NCI-H2171 treated with DMSO at 0.1 percent for 48 hours (cell line): Measurements from ENCODE around the gene PDE7B.

Source experiments
- DNase-seq: peaks from one replicate; lab custom pipeline; 2025; lab: John Stamatoyannopoulos, UW

PDE7B gene

DNA sequence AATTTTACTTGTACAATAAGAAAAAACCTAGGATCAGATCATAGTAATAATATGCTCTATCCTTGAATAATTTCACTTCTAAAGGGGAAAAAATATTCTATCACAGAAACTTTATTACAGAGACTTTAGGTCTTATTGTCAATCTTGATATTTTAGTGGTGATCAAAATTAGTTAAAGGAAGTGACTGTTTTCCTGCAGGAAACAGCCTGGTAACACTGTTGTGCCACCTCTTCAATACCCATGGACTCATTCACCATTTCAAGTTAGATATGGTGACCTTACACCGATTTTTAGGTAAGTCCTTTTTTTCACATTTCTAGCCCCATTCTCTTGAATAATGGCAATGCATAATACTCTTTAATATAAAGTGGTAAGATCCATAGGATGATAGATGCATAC, 299.5 kb downstream of the PDE7B start:
- DNase-seq = no peak

DNA sequence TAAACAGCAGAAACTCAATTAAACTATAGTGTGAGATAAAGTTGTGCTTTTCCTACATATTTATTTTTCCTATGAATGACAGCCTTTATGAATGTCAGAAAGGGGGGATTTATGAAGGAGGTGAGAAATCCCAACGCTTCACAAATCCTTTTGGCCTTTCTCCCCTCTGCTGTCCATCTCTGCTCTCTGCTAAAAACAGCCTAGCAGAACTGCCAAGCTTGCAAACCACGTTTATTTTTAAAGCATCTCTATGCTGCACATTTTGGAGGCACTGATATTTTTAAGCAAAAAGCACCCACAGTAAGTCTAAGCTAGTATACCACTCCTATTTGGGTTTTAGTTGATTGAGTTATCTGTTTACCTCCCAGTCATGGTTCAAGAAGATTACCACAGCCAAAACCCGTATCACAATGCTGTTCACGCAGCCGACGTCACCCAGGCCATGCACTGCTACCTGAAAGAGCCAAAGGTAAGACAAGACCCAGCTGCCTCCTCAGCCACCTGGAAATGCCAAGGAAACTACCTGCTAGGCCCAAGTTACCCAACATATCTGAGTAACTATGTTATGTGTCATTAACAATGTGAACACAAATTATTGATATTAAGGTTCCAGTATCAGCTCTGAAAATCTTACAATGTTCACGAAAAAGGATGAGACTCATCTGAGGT, 302.3 kb downstream of the PDE7B start:
- DNase-seq = no peak

DNA sequence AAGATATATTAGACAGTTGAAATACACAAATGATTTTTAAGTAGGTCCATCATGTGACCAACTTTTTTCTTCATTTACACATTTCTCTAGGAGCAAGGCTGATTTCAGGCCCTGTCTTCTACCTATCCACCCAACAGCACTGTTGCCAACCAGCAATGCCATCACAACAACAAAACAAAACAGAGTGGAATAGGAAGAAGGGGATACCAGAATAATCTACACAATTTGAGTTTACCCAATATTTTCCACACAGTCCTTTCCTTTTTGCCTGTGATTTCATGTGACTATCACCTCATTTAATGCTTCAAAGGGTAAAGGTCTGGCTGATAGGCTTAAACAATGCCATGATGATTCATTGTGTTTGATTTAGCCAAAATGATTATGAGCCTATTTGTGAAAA, 303.7 kb downstream of the PDE7B start:
- no peak for DNase-seq

DNA sequence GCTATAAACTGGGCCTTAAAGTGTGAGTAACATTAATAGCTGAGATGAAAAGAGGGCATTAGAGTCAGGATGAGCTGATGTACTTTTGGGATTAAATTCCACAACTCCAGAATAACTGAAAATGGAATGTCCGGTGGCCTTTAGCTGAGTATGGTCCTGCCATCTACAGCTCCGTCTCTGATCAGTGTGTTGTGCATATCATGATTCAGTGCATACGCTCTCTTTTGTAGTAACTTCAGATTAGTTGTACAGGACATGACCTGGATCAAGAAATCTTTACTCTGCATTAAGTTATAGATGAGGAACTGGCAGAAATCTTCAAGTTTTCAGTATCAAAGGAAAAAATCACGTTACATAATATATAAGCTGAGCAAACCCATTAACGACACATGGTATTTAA, 306.2 kb downstream of the PDE7B start:
- no peak for DNase-seq

DNA sequence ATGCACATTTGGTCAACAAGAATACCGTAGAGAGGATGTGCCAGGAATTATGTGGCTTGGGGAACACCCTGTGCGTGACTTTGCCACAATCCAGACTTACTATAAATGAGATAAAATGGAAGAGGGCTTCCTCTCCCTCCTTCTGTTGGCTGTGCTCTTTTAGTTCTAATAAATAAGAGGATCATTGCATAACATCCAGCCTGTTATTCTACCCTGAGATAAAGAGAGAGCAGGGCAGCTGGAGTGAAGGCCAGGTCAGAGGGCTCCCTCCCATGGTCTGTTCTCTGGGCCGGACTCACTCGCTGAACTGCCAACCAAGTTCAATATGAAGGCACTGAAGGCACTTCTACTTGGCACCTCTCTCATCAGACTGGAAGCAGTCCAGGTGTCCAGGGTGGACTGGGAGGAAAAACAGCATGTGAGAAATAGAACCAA, 306.9 kb downstream of the PDE7B start:
- no peak for DNase-seq

DNA sequence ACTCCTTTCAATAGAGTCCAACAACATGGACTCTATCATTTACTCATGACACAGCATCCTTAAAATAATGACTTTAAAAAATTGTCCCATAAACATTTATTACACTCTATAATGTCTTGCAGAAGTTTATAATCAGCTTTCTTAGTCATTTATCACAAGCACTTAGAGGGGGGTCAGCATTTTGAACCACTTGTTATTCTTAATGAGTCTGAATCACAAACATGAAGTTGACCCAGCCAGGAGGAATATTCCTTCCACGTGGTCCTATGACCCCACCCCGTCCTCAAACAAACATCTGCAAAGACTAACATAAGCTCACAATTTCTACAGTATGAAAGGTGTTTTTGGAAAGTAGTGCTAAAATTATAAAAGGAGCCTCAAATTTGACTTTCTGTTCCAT, 307.5 kb downstream of the PDE7B start:
- DNase-seq = no peak

DNA sequence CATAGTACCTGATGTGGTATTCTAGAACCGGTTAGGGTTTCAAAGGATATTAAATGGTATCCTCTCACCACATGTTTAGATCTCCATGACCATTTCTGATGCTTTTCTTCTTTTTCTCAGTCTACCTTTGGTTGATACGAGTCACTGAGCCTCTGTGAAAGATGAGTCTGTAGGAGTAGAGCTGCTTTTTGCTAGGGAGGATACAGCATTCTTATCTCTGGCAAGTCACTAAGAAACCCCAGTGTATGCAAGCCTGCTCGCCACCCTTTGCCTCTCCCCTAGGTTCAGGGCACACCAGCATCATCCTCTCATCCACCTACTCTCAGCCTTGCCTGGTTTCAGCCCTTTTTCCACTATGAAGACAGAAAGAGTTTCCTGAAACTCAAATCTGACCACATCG, 308.7 kb downstream of the PDE7B start:
- DNase-seq = no peak

DNA sequence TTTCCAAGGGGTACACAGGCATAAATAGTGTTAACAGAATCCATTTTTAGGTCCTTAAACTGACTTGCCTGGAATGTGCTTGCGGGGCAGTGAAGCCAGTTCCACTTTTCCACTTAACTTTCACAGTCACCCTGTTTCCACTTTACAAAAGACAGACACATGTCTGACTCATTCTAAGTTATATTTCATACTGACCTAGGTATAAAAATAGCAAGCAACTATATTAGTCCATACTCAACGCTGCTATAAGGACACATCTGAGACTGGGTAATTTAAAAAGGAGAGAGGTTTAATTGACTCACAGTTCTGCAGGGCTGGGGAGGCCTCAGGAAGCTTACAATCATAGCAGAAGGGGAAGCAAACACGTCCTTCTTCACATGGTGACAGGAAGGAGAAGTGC, 310.4 kb downstream of the PDE7B start:
- DNase-seq = no peak

DNA sequence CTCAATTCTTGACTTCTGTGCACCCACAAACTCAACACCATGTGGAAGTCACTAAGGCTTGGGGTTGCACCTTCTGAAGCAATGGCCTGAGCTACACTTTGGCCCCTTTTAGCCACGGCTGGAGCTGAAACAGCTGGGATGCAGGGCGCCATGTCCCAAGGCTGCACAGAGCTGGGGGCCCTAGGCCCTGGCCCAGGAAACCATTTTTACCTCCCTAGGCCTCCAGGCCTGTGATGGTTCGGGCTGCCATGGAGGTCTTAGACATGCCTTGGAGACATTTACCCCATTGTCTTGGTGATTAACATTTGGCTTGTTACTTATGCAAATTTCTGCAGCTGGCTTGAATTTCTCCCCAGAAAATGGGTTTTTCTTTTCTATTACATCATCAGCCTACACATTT, 311.8 kb downstream of the PDE7B start:
- no peak for DNase-seq

DNA sequence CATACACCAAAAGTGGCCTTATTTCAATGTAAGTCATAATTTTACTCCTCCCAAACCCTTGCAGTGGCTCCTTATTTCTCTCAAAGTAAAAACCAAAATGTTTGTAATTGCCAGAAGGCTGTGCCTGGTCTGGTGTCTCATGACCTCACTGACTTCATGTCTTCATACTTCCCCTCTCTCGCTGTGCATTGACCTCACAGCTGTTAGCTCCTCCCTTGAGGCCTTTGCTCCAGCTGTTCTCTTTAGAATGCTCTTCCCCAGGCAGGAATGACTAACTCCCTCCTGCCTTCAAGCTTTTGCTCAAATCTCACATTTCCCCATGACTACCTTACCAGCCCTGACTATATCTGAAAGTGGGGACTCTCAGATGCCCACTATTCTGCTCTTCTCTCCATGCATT, 315.3 kb downstream of the PDE7B start:
- DNase-seq = no peak

DNA sequence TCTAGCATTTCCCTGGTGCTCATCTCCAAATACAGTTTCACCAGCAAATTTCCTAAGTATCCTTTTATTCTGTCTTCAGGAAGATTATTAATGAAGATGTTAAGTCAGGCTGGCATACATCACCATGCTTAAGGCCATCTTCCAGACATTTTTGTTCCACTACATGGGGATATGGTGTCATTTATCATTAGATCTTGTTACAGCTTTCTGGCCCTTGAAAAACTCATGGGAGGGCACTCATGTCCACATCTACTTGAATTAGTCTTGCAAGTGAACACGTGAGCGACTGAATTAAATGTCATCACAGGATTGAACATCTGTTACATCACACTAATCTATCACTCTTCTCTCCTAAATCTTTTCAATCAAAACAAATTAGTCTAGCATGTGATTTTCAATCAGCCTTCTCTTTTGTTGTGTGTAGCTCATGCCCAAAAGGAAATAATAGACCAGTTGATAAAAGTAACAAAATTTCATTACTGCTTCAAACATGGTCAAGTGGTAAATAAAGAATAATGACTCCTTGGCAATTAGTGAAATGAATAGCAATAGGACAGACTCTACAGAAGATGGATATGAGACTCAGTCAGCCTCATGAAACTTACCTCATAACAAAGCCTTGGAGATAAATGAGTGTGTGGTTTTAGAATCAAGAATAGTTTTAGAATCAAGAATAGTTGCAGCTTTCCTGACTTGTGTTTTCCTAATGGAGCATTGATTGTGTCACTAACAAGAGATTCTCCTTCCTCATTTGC, 318.1 kb downstream of the PDE7B start:
- no peak for DNase-seq

DNA sequence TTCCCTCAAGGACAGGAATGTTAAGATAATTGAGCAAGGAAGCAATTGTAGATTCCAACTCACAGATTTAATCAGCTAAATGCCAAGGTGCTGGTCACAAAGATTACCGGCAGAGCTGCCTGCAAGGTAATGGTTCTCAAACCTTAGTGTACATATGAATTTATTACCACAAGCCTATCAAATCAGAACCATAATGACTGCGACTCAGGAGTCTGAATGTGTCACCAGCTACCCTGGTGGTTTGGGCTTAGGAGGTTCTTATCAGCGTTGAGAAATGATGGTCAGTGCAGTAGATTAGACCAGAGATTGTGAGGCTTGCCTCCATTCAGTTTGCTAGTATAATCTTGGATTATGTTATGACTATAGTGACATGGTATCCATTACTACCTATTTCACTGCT, 319.7 kb downstream of the PDE7B start:
- DNase-seq = no peak

DNA sequence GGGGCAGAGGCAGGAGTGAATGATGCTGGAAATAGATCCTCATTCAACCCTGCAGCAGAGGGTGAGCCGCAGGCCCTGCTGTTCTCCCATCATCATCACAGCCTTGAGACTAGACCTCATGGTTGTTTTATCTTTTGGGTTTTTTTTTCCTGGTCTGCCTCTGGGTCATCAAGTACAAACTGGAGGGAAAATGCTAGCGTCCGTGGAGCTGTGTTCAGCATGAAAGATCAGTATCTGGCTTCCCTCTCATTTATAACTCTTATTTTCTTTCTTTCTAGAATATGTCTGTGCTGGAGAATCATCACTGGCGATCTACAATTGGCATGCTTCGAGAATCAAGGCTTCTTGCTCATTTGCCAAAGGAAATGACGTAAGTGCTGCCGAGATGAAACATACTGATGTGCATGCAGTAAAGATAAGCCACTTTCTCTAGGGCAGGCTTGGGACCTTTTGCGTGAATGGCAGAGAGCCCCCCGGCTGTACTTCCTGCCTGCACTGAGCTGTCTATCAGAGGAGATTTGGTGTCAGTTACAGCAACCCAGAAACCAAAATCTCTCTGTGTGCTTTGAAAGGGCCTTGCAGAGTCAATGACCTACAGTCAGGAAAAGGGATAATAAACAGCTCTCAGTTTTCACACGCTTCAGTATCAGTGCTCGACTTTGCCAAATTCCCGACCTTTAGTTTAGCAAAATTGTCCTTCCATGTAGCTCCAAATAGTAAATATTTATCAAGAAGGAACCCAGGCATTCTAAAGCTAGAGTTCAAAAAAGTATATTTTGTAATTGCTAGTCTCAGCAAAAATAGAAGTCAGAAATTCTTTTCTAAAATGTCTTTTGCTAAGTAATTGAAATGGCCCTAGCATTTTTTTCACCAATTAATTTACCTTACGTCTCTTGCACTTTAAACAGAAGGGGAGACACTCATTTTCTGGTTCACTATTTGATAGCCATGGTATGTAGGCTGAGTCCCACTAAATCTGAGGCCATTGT, 322.3 kb downstream of the PDE7B start:
- no peak for DNase-seq

DNA sequence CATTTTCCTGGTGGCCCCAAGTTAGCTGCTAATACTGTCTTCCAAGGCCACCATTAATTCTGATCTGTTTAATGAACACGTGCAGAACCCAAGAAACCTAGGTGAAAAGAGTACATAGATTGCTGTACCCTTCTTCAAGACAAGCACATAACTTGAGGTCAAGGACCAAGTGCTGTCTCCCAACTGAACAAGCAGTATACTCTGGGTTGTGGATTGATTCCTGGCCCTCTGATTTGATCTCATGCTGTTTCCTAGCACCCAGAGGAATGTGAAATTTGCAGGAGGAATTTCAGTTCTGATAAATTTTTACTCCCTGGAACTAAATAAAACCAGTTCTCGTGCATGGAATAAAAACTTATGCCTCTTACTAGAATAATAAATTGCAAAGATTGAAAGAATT, 323.0 kb downstream of the PDE7B start:
- no peak for DNase-seq

DNA sequence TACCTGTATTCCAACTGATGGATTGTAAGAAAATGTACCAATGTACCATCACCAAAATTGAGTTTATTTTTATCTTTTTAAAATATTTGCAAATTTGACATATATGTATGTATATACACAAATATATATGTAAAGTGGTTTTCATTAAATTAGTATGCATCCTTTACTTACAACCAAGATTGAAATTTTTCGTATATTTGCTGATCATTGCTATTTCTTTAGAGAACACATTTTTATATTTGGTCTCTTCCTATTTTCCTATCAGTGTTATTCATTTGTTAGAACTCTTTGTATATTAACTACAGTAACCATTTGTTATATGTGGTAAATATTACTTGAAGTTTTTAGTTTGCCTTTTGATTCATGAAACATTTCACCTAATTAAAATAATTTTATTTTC, 324.4 kb downstream of the PDE7B start:
- no peak for DNase-seq

DNA sequence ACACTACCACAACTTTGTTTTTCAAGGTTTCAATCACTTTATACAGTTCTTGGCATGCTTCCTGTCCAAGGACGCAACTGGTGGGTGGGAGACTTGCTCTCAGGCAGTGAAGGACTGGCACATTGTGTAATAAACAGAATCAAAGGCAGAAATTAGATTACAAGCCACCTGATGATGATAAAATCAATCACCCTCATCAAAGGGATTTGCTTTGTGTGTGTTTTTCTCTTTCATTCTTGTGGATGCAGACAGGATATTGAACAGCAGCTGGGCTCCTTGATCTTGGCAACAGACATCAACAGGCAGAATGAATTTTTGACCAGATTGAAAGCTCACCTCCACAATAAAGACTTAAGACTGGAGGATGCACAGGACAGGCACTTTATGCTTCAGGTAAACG, 327.2 kb downstream of the PDE7B start:
- no peak for DNase-seq

DNA sequence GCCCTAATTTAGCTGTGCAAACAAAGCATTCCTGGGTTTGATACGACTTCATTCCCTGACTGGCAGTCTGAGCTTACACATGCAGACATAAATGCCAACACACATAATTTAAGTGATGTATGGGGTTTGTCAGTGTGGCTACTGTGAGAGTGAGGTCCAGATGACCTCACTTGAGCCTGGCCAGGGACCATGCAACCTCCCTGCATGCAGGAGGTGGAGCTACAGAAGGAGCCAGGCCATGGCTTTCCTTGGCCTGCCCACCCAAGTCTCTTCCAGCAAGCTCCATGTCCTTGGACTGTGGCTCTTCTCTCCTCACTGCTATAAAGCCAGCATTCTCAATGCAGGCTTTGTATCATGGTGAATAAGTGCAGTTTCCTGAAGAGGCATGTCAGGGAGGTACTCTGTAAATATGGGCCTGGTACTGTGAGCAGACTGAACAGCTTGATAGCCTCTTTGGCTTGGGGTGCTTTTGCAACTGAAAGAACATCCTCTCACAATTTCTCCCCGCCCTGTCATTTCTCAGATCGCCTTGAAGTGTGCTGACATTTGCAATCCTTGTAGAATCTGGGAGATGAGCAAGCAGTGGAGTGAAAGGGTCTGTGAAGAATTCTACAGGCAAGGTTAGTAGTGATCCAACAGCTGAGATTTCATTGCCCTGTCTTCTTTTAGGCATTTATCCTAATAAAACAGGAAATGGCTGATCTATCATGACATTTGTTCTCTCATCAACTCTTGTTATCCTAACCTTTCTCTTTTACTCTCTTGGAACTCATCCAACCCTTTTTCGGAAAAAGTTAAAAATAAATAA, 329.4 kb downstream of the PDE7B start:
- DNase-seq = no peak

DNA sequence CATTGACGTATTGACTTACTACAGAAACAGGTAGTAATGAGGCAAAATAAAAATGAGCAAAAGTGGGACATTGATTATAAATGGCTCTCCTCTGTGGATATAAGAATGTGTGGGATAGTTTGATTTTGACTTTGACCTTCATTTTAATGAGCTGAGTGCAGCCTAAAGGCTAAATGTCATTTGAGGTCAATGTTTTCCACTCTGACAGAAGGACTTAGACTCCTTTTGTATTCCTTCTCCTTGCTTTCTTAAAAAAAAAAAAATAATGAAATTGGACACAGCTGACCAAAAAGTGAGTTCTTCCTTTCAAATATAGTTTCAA, 330.0 kb downstream of the PDE7B start:
- no peak for DNase-seq

DNA sequence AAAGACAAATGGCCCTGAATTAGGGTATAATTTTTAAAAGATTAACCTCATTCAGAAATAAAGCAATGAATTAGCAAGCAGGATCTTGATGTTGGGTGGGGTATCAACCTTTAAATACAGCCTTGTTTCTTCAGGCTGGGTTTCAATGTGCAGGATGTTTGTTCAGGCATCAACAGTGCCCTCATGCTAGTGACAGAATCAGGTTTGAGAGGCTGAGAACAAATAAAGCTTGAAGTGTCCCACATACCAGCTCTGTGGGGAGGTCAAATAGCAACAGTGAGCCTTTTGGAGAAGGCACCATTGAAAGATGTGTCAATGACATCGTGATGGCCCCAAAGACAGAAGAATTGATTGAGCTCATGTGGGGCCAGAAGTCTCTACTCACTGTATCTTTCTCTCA, 330.4 kb downstream of the PDE7B start:
- no peak for DNase-seq

DNA sequence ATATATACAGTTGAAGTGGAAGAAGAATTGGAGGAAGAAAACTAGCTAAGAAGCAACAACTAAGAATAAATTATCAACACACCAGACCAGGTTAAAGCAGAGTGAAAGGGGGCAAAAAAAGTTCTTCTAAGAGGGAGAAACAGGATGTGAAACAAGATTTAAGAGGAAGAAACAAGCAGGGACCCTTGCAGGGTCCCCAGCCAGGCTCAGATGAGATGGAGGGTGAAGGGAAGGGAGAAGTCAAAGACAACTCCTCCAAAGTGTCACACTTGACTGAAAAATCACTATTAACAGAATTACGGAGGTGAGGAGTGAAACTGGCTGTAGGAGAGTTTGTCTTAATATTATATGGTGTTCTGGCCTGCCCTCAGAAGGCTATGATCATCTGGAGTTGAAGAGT, 333.2 kb downstream of the PDE7B start:
- no peak for DNase-seq

DNA sequence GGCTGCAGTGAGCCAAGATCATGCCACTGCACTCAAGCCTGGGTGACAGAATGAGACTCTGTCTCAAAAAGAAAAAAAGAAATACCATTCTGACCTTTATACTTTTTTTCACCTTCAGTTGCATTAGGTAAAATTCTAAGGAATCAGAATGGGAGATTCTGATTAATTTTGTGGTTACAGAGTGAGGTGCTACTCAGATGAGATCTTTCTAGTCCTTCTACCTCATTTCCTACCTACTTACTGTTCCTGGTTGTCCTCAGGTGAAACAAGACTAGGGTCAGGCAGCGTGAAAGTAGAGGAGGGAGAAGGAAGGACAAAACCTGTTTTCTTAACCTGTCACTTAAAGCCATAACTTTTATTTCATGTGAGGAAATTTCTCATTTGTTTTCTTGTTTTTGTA, 334.9 kb downstream of the PDE7B start:
- DNase-seq = no peak

DNA sequence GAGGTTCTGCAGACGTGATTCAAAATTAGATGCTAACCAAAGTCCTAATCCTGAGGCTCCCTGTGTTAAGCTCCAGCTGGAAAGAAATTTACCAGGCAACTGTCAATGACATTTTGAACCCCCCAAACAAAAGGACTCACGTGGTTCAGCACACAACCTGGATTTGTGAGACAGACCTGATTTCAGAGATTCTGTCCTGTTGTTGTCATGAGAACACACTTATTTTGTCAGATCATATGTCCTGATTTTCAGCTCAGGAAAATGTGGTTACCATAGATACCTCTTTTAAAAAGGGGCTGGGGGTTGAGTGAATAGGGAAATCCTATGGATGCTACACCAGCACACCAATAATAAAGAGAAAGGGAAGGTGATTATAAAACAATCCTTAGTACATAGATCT, 337.0 kb downstream of the PDE7B start:
- DNase-seq = no peak
